Stimulated activated naive CD8-positive, alpha-beta T cell treated with anti-CD3 and anti-CD28 coated beads, Interleukin-15, Interleukin-2, amounts not matched to agents 100 ng/mL and 50 ng/mL, for 24 hours (primary cell): ENCODE measurements around the gene SULT4A1.

Experiments used
- H3K27ac Mint-ChIP-seq: one replicate; pipeline ENCODE4 v1.8.0; 2021; ENCODE audit warnings: mild to moderate bottlenecking, mixed read lengths
- H3K27me3 Mint-ChIP-seq: one replicate; pipeline ENCODE4 v1.8.0; 2021; ENCODE audit warnings: mixed read lengths
- H3K36me3 Mint-ChIP-seq: one replicate; pipeline ENCODE4 v1.8.0; 2021; ENCODE audit warnings: low read depth, mixed read lengths
- H3K4me1 Mint-ChIP-seq: one replicate; pipeline ENCODE4 v1.8.0; 2021; ENCODE audit warnings: low read depth, mixed read lengths
- H3K4me3 Mint-ChIP-seq: one replicate; pipeline ENCODE4 v1.8.0; 2021; ENCODE audit warnings: mild to moderate bottlenecking, mixed read lengths
- H3K9me3 Mint-ChIP-seq: one replicate; pipeline ENCODE4 v1.8.0; 2021; ENCODE audit warnings: mixed read lengths

SULT4A1 gene

DNA sequence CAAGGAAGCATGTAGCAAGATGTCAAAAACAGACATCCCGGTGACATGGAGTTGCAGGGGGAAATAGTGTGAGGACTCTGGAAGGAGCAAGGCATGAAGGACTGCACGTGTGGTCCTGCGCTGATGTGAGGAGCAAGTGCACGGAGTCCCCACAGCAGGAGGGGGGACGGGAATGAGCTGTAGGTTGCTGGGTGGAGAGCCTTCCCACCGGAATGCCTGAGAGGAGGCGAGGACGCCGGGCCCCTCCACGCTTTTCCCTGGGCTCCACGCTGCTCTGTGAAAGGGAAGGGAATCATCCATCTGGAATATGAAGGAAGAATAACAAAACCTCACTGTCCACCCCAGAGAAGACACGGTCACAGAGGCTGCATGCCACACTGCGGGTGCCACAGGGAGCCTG is 26.6 kb downstream of the SULT4A1 start:
- Mint-ChIP-seq H3K4me3 (no peak overlapping the region), H3K9me3 (no peaks in the 10 kb centered on the region), H3K4me1 (no peaks in the 10 kb centered on the region), H3K36me3 (no peaks in the 10 kb centered on the region), H3K27me3 (peaks cover 5% of the 10 kb centered on the region), H3K27ac (no peak overlapping the region)

DNA sequence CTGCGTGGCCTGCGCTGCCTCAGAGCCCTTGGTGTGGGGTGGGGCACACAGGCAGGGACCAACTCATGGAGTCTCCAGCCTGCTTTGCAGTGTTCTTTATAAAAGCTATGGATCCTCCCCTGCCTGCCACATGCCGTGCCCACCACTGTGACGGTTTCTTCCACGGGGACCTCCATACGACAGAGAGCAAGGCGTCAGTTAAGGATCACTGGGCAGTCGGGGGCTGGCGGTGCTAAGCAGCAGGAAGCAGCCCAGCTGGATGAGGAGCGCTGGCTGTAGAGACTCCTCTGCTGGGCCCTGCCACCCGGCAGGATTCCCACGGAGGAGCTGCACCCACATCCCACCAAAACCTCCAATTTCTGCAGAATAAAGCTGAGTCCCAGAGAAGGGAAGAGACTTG is 27.1 kb downstream of the SULT4A1 start:
- Mint-ChIP-seq H3K4me3 (no peak overlapping the region), H3K9me3 (no peaks in the 10 kb centered on the region), H3K36me3 (no peaks in the 10 kb centered on the region), H3K27me3 (peaks cover 5% of the 10 kb centered on the region), H3K27ac (no peak overlapping the region), H3K4me1 (no peaks in the 10 kb centered on the region)

DNA sequence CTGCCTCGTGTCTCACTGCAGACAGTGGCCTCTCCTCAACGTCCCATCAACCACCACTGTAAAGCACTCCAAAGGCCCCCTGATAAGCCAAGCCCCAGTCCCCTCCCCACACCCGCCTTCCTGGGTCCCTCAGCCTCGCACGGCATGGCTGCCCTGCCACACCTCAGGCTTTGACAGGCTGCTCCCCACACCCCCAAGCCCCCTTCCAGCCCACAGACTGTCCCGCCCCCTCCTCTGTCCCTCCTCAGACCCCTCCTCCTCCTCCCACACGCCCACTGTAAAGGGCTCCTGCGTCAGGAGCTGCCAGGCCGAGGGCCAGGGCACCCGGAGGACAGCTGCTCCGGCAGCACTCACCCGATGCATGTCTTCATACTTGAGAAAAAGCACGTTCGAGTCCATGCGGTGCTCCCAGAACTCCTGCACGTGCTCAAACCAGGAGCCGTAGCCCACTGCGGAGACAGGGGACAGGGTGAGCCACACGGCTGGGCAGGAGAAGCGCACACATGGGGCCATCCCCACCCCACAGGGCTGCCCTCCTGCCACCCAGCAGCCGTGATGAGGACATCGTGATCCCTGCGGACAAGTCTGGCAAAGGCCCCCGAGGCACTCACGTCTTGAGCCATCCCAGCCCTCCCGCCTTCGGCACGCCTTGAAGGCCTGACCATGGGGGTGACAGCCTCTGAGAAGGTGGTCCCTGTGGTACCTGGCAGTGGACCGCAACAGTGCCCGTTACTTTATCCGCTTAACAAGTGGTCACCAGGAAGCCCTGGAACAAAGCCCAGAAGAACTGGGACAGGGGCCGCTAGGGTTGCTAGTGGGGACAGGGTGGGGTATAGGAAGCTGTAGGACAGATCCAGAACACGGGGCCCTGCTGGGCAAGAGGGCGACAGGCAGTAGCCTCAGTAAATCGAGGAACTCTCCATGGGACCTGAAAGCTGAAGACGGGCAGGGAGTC is 28.8 kb downstream of the SULT4A1 start:
- H3K4me3 Mint-ChIP-seq: no peak overlapping the region

DNA sequence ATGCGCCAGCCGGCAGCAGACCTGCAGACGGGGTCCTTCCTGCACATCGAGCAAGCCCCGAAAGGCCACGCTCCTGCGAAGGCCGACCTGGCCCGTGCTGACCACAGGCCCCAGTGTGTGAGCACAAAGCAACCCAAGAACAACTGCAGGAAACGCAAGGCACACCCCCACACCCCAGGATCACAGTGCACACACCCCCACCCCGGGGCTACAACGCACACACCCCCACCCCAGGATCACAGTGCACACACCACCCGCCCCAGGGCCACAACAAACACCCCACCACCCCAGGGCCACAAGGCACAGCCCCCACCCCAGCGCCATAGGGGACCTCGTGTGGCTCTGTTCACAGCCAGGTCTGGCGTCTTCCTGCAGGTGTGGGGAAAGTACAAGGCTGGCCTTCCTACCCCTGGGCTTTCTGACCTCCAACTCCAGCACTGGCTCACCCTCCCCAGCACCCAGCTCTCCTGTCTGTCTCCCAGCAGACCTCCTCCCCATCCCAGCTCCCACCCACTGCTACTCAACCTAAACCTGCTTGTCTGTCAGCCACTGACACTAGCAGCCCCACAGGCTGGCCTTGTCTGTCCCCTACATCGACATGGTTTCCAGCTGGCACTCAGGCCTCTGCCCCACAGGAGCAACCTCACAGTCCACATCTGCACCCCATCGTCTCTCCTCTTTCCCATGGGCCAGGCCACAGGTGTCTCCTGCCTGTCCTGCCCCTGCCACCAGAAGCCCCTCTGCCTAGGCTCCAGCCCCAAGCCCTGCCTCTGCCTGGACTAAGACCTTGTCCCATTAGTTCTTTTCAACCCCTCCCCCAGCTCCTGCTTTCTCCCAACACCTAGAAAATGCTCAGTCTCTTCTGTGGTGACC is 29.7 kb downstream of the SULT4A1 start:
- no peaks in the 10 kb centered on the region for H3K4me1 Mint-ChIP-seq
- H3K4me3 Mint-ChIP-seq: no peak overlapping the region
- peaks cover 5% of the 10 kb centered on the region for H3K27me3 Mint-ChIP-seq
- no peak overlapping the region for H3K27ac Mint-ChIP-seq
- H3K36me3 Mint-ChIP-seq: no peaks in the 10 kb centered on the region
- H3K9me3 Mint-ChIP-seq: no peaks in the 10 kb centered on the region

More for the DNA sequence above, 28.8 kb downstream of the SULT4A1 start:
- H3K9me3 Mint-ChIP-seq: no peaks in the 10 kb centered on the region
- no peaks in the 10 kb centered on the region for H3K36me3 Mint-ChIP-seq
- no peak overlapping the region for H3K27ac Mint-ChIP-seq
- no peaks in the 10 kb centered on the region for H3K4me1 Mint-ChIP-seq
- peaks cover 5% of the 10 kb centered on the region for H3K27me3 Mint-ChIP-seq

- Mint-ChIP-seq H3K9me3 (no peaks in the 10 kb centered on the region), H3K36me3 (no peaks in the 10 kb centered on the region), H3K4me3 (no peak overlapping the region), H3K27me3 (peaks cover 5% of the 10 kb centered on the region), H3K27ac (no peak overlapping the region), H3K4me1 (no peaks in the 10 kb centered on the region)
Measured at GRCh38 chr22:43831561-43832392, 30.5 kb downstream of the SULT4A1 start.

GRCh38 chr22:43830931-43831560 is 31.3 kb downstream of the SULT4A1 start:
- Mint-ChIP-seq H3K4me3 (no peak overlapping the region), H3K9me3 (no peaks in the 10 kb centered on the region), H3K4me1 (no peaks in the 10 kb centered on the region), H3K36me3 (no peaks in the 10 kb centered on the region), H3K27ac (no peak overlapping the region), H3K27me3 (peaks cover 5% of the 10 kb centered on the region)

DNA sequence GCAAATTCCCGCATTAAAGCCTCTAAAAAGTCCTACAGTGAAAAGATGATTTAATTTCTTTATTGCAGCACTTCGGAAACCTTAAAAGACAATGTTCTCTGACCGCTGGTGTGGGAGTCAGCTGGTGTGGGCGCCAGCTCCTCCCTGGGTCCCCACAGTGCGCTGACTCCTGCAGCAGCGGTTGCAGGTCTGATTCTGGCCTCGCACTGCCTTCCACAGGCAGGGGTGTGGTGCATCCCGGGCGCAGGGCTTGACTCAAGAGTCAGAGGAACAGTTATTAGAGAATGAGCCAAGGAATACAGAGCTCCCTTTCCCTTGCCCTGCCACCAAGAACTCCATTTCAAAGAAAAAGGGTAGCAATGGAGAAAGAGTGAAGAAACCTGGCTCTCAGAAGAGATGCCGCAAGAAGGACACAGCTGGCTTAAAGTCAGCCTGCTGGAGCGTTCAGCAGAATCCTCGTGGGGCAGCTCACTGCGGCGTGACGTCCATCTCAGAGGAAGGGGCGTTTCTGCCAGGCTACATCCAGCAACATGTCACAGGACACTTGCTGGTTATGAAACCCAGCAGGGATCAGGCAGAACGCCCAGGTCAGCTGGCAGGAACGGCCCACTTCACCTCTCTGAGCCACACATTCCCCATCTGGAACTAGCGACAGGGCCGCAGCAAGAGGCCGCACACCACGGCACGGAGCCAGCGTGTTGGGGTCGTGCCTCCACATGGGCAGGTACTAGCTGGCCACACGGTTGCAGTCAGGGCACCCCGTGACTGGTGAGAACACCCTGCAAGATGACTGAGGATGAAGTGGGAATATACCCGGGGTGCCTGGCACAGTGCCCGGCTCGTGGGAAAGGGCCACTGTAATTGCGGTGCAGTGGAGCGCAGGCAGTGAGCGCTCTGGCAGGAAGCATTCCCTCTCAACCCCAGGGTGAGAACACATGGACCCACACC is 32.1 kb downstream of the SULT4A1 start:
- Mint-ChIP-seq H3K9me3 (no peaks in the 10 kb centered on the region), H3K27ac (no peak overlapping the region), H3K36me3 (no peaks in the 10 kb centered on the region), H3K4me3 (no peak overlapping the region), H3K27me3 (peaks cover 6% of the 10 kb centered on the region), H3K4me1 (no peaks in the 10 kb centered on the region)

GRCh38 chr22:43828998-43829782 is 33.1 kb downstream of the SULT4A1 start:
- H3K9me3 Mint-ChIP-seq: no peaks in the 10 kb centered on the region
- no peaks in the 10 kb centered on the region for H3K36me3 Mint-ChIP-seq
- no peak overlapping the region for H3K4me3 Mint-ChIP-seq

DNA sequence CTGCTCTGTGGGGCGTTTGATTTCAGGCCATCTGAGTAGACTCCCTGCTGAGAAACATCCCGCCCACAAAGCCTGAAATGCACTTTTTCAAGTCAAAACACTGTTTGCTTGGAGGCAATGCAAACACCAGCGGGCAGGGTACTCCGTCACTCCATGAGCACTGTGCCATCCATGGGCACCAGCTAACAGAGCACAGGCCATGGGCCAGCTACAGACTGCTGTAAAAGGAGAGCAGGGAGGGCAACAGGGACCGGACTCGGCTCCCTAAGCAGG is 33.7 kb downstream of the SULT4A1 start:
- H3K4me3 Mint-ChIP-seq: no peak overlapping the region
- peaks cover 5% of the 10 kb centered on the region for H3K27me3 Mint-ChIP-seq
- no peak overlapping the region for H3K27ac Mint-ChIP-seq

More at GRCh38 chr22:43828998-43829782, 33.1 kb downstream of the SULT4A1 start:
- Mint-ChIP-seq H3K27me3 (peaks cover 5% of the 10 kb centered on the region), H3K27ac (no peak overlapping the region), H3K4me1 (no peaks in the 10 kb centered on the region)

DNA sequence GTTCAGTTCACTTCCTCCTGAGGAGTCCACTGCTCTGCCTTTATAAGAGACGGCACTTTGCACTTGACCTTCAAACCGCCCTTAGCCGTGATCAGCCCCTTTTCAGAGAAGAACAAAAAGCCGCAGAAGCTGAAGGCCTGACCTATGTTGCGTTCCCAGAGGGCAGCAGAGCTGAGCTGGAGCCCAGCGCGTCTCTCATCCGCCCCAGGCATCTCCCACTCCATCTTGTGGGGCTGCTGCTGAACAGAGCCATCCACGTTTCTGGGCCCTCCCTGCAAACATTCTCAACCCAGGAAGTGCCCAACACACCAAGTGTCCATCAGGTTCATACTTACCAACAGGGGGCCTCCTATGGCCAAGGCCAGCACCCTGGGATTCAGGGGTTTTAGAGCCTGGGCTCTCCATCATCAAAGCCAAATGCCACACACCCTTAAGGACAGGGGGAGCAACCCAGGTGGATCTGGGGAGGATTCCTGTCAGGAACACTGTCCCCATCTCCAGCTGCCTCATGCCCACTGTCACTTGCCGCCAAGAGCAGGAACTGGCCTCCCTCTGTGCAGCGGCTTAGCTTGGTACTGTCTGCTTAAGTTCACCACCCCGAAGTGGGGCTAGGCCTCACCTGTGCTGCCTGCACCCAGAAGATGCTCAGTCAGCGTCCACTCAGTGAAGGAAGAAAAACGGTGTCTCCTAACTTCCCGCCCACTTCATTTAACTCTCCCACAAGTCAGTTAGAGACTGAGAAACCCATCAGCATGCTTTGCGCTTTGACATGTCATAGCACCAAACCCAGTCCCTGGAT is 34.2 kb downstream of the SULT4A1 start:
- H3K27me3 Mint-ChIP-seq: peaks cover 5% of the 10 kb centered on the region
- H3K4me3 Mint-ChIP-seq: no peak overlapping the region
- H3K9me3 Mint-ChIP-seq: no peaks in the 10 kb centered on the region
- no peaks in the 10 kb centered on the region for H3K4me1 Mint-ChIP-seq
- H3K27ac Mint-ChIP-seq: no peak overlapping the region
- no peaks in the 10 kb centered on the region for H3K36me3 Mint-ChIP-seq

More for the DNA sequence above, 33.7 kb downstream of the SULT4A1 start:
- no peaks in the 10 kb centered on the region for H3K9me3 Mint-ChIP-seq
- H3K4me1 Mint-ChIP-seq: no peaks in the 10 kb centered on the region
- no peaks in the 10 kb centered on the region for H3K36me3 Mint-ChIP-seq

GRCh38 chr22:43827003-43827735 is 35.1 kb downstream of the SULT4A1 start:
- Mint-ChIP-seq H3K27me3 (peaks cover 11% of the 10 kb centered on the region), H3K9me3 (no peaks in the 10 kb centered on the region), H3K4me1 (no peaks in the 10 kb centered on the region), H3K27ac (no peak overlapping the region), H3K4me3 (no peak overlapping the region), H3K36me3 (no peaks in the 10 kb centered on the region)
